ENCODE measurements around the gene MPPED2.

The MPPED2 gene

DNA sequence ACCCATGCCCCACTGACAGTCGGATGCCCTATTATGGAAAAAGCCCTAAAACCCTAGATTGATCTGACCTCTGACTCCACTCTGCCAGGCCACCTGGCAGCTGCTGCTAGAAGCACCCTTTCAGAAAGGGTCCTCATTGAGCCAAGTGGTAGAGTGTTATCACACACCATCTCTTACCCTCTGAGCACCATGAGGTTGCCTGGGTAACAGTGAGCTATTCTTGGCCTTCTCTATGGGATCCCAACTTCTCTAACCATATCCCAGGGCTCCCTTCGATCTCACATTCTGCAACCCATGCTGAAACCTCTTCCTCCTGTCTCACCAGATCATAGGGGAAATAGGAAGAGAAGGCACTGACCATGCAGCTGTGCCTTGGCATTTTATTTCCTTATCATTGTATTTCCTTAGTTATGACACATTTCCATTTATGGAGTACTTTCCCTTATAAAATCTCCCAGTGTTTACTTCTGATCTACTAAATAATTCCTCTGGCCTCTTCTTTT lies 52.7 kb downstream of the MPPED2 start:
- no peak for DNase-seq (ENCODE audit: extremely low spot score)
- TF ChIP-seq FOXM1 (IDR thresholded peaks at IDR 0.05; ENCODE audit: borderline replicate concordance) = no peak
- TF ChIP-seq SP1 (IDR thresholded peaks at IDR 0.05) = no peak
- TF ChIP-seq FOXA1 (IDR thresholded peaks at IDR 0.05) = no peak
- no peak for TF ChIP-seq NFRKB (IDR thresholded peaks at IDR 0.05)
- TF ChIP-seq FOXK2 (IDR thresholded peaks at IDR 0.05) = no peak
- no peak for TF ChIP-seq HDGF (IDR thresholded peaks at IDR 0.05; ENCODE audit: borderline replicate concordance)
- no peak for TF ChIP-seq ELF4 (IDR thresholded peaks at IDR 0.05)
- no peak for TF ChIP-seq LEF1 (IDR thresholded peaks at IDR 0.05; ENCODE audit: borderline replicate concordance)
- no peak for TF ChIP-seq ZNF384 (IDR thresholded peaks at IDR 0.05)
- TF ChIP-seq TARDBP (IDR thresholded peaks at IDR 0.05) = no peak
- TF ChIP-seq PKNOX1 (IDR thresholded peaks at IDR 0.05) = no peak
- no peak for TF ChIP-seq CTBP1 (IDR thresholded peaks at IDR 0.05; ENCODE audit: borderline replicate concordance)
- no peak for TF ChIP-seq L3MBTL2 (conservative IDR thresholded peaks at IDR 0.05)
- no peak for TF ChIP-seq SUZ12 (IDR thresholded peaks at IDR 0.05)
- no peak for TF ChIP-seq ARNT (IDR thresholded peaks at IDR 0.05)
- no peak for TF ChIP-seq BHLHE40 (IDR thresholded peaks at IDR 0.05; ENCODE audit: borderline replicate concordance)
- CTCF ChIA-PET = no interaction called here
- POLR2A ChIA-PET = no interaction called here

GRCh38 chr11:30527566-30527965 lies 58.6 kb downstream of the MPPED2 start:
- no peak for TF ChIP-seq TARDBP (IDR thresholded peaks at IDR 0.05)
- ChIA-PET POLR2A (no interaction called here), CTCF (no interaction called here)
- no peak for DNase-seq (ENCODE audit: extremely low spot score)

GRCh38 chr11:30526558-30526957 lies 59.6 kb downstream of the MPPED2 start:
- CTCF ChIA-PET = no interaction called here
- no peak for DNase-seq (ENCODE audit: extremely low spot score)
- POLR2A ChIA-PET = no interaction called here
- TF ChIP-seq FOXA1 (IDR thresholded peaks at IDR 0.05) (no peak), HDGF (IDR thresholded peaks at IDR 0.05; ENCODE audit: borderline replicate concordance) (no peak), FOXK2 (IDR thresholded peaks at IDR 0.05) (no peak), NFRKB (IDR thresholded peaks at IDR 0.05) (no peak), CTBP1 (IDR thresholded peaks at IDR 0.05; ENCODE audit: borderline replicate concordance) (no peak), FOXM1 (IDR thresholded peaks at IDR 0.05; ENCODE audit: borderline replicate concordance) (no peak), TARDBP (IDR thresholded peaks at IDR 0.05) (no peak), SUZ12 (IDR thresholded peaks at IDR 0.05) (no peak), ELF4 (IDR thresholded peaks at IDR 0.05) (no peak), L3MBTL2 (conservative IDR thresholded peaks at IDR 0.05) (no peak)

GRCh38 chr11:30522536-30523243 lies 63.5 kb downstream of the MPPED2 start:
- TF ChIP-seq PKNOX1 (IDR thresholded peaks at IDR 0.05) (peak; percentile 71), ELF4 (IDR thresholded peaks at IDR 0.05) (no peak)
- POLR2A ChIA-PET = no interaction called here
- peak; percentile 20 for DNase-seq (ENCODE audit: extremely low spot score)
- CTCF ChIA-PET = no interaction called here

- POLR2A ChIA-PET = no interaction called here
Measured at GRCh38 chr11:30521297-30522071, 64.7 kb downstream of the MPPED2 start.

More at GRCh38 chr11:30521297-30522071, 64.7 kb downstream of the MPPED2 start:
- no peak for DNase-seq (ENCODE audit: extremely low spot score)
- CTCF ChIA-PET = no interaction called here
- TF ChIP-seq SUZ12 (IDR thresholded peaks at IDR 0.05) (no peak), CTBP1 (IDR thresholded peaks at IDR 0.05; ENCODE audit: borderline replicate concordance) (no peak), LEF1 (IDR thresholded peaks at IDR 0.05; ENCODE audit: borderline replicate concordance) (no peak), SP1 (IDR thresholded peaks at IDR 0.05) (no peak), FOXM1 (IDR thresholded peaks at IDR 0.05; ENCODE audit: borderline replicate concordance) (no peak), ELF4 (IDR thresholded peaks at IDR 0.05) (no peak), FOXA1 (IDR thresholded peaks at IDR 0.05) (no peak), BHLHE40 (IDR thresholded peaks at IDR 0.05; ENCODE audit: borderline replicate concordance) (no peak), FOXK2 (IDR thresholded peaks at IDR 0.05) (no peak), HDGF (IDR thresholded peaks at IDR 0.05; ENCODE audit: borderline replicate concordance) (no peak), TARDBP (IDR thresholded peaks at IDR 0.05) (no peak), NFRKB (IDR thresholded peaks at IDR 0.05) (no peak), ZNF384 (IDR thresholded peaks at IDR 0.05) (no peak), PKNOX1 (IDR thresholded peaks at IDR 0.05) (no peak), ARNT (IDR thresholded peaks at IDR 0.05) (no peak), L3MBTL2 (conservative IDR thresholded peaks at IDR 0.05) (no peak)
